Measurements from ENCODE around the gene IDUA. TPM values are rescaled to one million over a fixed set of nuclear protein-coding genes. Genes with fewer than 3 reads are reported as not detected.

The IDUA gene
- total and polyA plus RNA-seq, 2 of the 4 experiments (the other 2 are of a cell fraction): 0.72 to 12.5 TPM

DNA sequence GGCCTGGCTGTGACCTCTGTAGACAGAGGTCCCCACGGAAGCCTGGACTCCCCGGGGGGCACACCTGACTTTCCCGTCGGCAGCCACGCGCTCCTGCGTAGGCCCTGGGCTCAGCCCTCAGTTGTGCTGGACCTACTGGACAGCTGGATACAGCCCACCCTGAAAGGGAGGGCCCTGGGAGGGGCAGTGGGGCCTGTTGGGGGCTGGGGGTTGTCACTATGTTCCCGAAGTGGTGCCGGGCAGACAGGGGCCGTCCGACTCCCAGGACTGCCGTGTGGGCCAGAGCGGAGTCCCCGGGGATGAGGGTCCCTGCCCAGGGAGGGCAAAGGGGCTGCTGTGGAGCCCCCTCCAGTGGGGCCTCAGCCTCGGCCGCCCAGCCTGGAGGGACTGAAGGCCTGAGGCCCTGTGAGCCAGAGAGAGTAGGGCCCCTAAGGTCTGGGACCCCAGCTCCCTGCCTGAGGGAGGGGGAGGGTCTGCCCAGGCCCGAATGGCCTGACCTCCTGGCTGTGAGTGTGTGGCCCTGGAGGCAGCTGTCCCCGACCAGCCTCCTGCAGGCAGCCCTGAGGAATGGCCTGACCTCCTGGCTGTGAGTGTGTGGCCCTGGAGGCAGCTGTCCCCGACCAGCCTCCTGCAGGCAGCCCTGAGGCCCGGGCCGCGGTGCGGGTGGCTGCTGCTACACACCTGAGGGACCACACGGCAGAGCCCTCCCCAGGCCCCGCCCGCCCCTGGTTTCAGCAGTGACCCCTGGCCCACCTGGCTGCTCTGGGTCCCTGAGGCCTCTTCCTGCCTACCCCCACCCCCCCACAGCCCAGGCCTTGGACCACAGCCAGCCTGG lies 50.3 kb downstream of the IDUA start:
- BruUV-seq (replicated peaks): no TSS peak
- H3K23ac ChIP-seq (ENCODE audit: low read depth, low read length): no peak overlapping the region
- H4K8ac ChIP-seq (ENCODE audit: low read depth in 2 of 2, low read length in 2 of 2): no peak overlapping the region
- H2BK20ac ChIP-seq (ENCODE audit: low read depth, low read length): no peak overlapping the region
- no peak overlapping the region for H2BK120ac ChIP-seq (ENCODE audit: low read depth, low read length)
- H3K79me1 ChIP-seq (ENCODE audit: low read depth in 1 of 2, low read length in 2 of 2): no peaks in the 10 kb centered on the region
- ATAC-seq (ENCODE audit: low read depth) (no peak), DNase-seq (no peak)
- in situ Hi-C loops (cut with MboI; ENCODE audit: low sequenced_read_pairs): no loop called here
- H3K9ac ChIP-seq (ENCODE audit: low read depth, low read length): no peak overlapping the region
- no peak overlapping the region for H3K18ac ChIP-seq (ENCODE audit: low read depth, low read length)
- CTCF ChIA-PET: no interaction called here
- no peaks in the 10 kb centered on the region for H3K9me3 ChIP-seq (ENCODE audit: control insufficient read depth, insufficient read depth, low read length)
- peaks cover 16% of the 10 kb centered on the region; the same call in 1 of the 2 replicates for H3K9me1 ChIP-seq (ENCODE audit: insufficient read depth, low read length)
- TF ChIP-seq MXI1 (IDR thresholded peaks at IDR 0.05; ENCODE audit: borderline replicate concordance, low read depth, low read length): no peak
- no peak overlapping the region for H3K27ac ChIP-seq (ENCODE audit: insufficient read depth, low read length)
- intact Hi-C loops (cut with micrococcal nuclease): no loop called here
- dilution Hi-C loops (cut with HindIII; ENCODE audit: low sequenced_read_pairs, unreplicated experiment): no loop called here
- no peak overlapping the region for H2AK5ac ChIP-seq (ENCODE audit: low read depth, low read length)
- no peaks in the 10 kb centered on the region for H4K20me1 ChIP-seq (ENCODE audit: insufficient read depth, low read length)
- POLR2A ChIA-PET (ENCODE audit: unreplicated experiment): no interaction called here
- no peak overlapping the region for H2BK15ac ChIP-seq (ENCODE audit: low read depth, low read length)
- no peak overlapping the region for H3K4me3 ChIP-seq (ENCODE audit: insufficient read depth, low read depth, low read length)
- H3K56ac ChIP-seq (ENCODE audit: extremely low read depth, insufficient read depth, low read length): no peak overlapping the region
- H2AFZ ChIP-seq (replicated peaks; ENCODE audit: low read length, poor library complexity): peak overlapping the region; percentile 43
- no peak overlapping the region for H3K4me2 ChIP-seq (ENCODE audit: low read depth, low read length)
- H4K91ac ChIP-seq (ENCODE audit: insufficient read depth, low read depth, low read length): no peak overlapping the region
- H3K36me3 ChIP-seq (ENCODE audit: control insufficient read depth, insufficient read depth, low read length): no peaks in the 10 kb centered on the region
- H3K27me3 ChIP-seq (ENCODE audit: control insufficient read depth, insufficient read depth, low read length): no peaks in the 10 kb centered on the region
- H3K4me1 ChIP-seq (ENCODE audit: control insufficient read depth, insufficient read depth, low read length): peaks cover 32% of the 10 kb centered on the region
- H4K5ac ChIP-seq (ENCODE audit: low read depth, low read length): no peak overlapping the region
- H3K4ac ChIP-seq (ENCODE audit: low read depth, low read length): no peak overlapping the region
- H2AK9ac ChIP-seq (replicated peaks; ENCODE audit: low read depth, low read length, poor library complexity): peak overlapping the region; percentile 55
- 73% methylated on average over 12 of the region's 26 CpGs; no CpG with 5 or more reads in 1 of the 2 experiments for WGBS, 2 experiments (ENCODE audit: extremely low coverage in 2 of 2, insufficient read length in 1 of 2)
- no peak overlapping the region for H2BK5ac ChIP-seq (ENCODE audit: low read depth, low read length, poor library complexity, severe bottlenecking)
- no peak overlapping the region for H3K14ac ChIP-seq (replicated peaks; ENCODE audit: low read depth, low read length)
